ENCODE results near the gene HDAC4. TPM values are rescaled to one million over a fixed set of nuclear protein-coding genes. Genes with fewer than 3 reads are reported as not detected.

HDAC4 gene
- total and polyA plus RNA-seq, 10 of the 15 experiments (the other 5 are each of a cell fraction or from before 2014, with no cell fraction given) = 0.22 to 15.7 (median 4.8) TPM

DNA sequence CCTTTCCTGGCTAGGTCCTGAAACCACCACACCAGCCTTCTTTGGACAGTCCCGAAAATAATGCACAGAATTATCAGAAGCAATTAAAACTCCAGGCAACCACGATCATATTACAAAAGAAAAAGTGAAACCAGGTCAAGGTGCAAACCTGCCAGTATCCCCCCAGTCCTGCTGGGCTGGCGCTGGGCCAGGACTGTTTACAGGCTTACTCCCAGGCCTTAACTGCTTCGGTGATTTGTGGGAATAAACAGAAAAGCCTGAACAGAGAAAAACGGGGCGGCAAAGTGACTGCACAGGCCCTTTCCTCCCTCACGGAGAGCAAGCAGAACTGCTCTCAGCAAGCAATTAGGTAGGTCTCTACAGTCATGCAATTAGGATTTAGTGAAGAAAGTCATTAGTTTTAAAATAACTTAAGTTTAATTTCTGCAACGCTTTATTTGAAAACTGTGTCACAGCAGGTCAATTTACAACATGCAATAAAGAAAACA is 1.3 kb downstream of the HDAC4 start:
- TSS peak; percentile 79 for BruUV-seq (replicated peaks)
- H4K20me1 ChIP-seq (ENCODE audit: control insufficient read depth, insufficient read depth) = no peaks in the 10 kb centered on the region
- no peaks in the 10 kb centered on the region for H3K27me3 ChIP-seq (replicated peaks in 1 of 2; ENCODE audit: control insufficient read depth in 2 of 2, insufficient read depth in 2 of 2, low read length in 1 of 2)
- H3K4me1 ChIP-seq (ENCODE audit: control insufficient read depth, insufficient read depth, low read length) = peaks cover 5% of the 10 kb centered on the region; the same call in 1 of the 2 replicates
- intact Hi-C loops (cut with micrococcal nuclease; ENCODE audit: unreplicated experiment) = loop anchor here (5.0 kb wide), 2 partner anchors 257 to 362 kb away; no protein-coding TSS in a partner anchor
- ChIA-PET CTCF (interaction anchor here (1.4 to 1.9 kb wide), 2 partner anchors 30 to 132 kb away, joined by 3 to 7 read pairs; no protein-coding TSS in a partner anchor), SMC1A (ENCODE audit: uncharacterized antibody, unreplicated experiment) (interaction anchor here (0.8 to 3.3 kb wide), 6 partner anchors 9 to 131 kb away, joined by 3 to 16 read pairs (median 4); no protein-coding TSS in a partner anchor), POLR2A (interaction anchor here (0.7 kb wide), 1 partner anchor 18 kb away, joined by 4 read pairs; no protein-coding TSS in a partner anchor), RAD21 (ENCODE audit: unreplicated experiment) (interaction anchor here (1.3 to 3.2 kb wide), 2 partner anchors 18 to 132 kb away, joined by 5 to 10 read pairs; no protein-coding TSS in a partner anchor)
- H3K4me2 ChIP-seq (ENCODE audit: control insufficient read depth, insufficient read depth) = peak overlapping the region; percentile 86
- no peak overlapping the region; the same call in none of the 2 replicates for H2AFZ ChIP-seq (ENCODE audit: control insufficient read depth, low read depth, low read length)
- no peaks in the 10 kb centered on the region for H3K9me3 ChIP-seq (replicated peaks; ENCODE audit: control insufficient read depth, insufficient read depth, low read length)
- no peaks in the 10 kb centered on the region for H3K36me3 ChIP-seq (ENCODE audit: control insufficient read depth in 2 of 2, insufficient read depth in 2 of 2, low read length in 1 of 2)
- TF ChIP-seq RAD51 (IDR thresholded peaks at IDR 0.05) (no peak), SMAD1 (IDR thresholded peaks at IDR 0.05; ENCODE audit: low read depth, partially characterized antibody) (peak; percentile 71)
- FAIRE-seq = no peak
- 0 out of 2 replicates have a peak, but pooled peaks cover 2% of the 10 kb centered on the region for H3K79me2 ChIP-seq (ENCODE audit: control insufficient read depth, insufficient read depth, low read length)
- H3K9ac ChIP-seq (ENCODE audit: control insufficient read depth, insufficient read depth, low read length) = peak overlapping the region; percentile 53; the same call in 1 of the 2 replicates
- H3K4me3 ChIP-seq = peak overlapping the region; percentile 75
- no peak for DNase-seq (ENCODE audit: low read depth, low spot score)
- ATAC-seq = no peak
- WGBS (ENCODE audit: insufficient coverage, insufficient replicate concordance, low lambda C conversion rate, missing lambda C conversion rate) = 15% methylated on average over 8 of the region's 8 CpGs
- no peak overlapping the region for H3K27ac ChIP-seq (ENCODE audit: control insufficient read depth, insufficient read depth)
- in situ Hi-C loops (cut with MboI) = no loop called here

DNA sequence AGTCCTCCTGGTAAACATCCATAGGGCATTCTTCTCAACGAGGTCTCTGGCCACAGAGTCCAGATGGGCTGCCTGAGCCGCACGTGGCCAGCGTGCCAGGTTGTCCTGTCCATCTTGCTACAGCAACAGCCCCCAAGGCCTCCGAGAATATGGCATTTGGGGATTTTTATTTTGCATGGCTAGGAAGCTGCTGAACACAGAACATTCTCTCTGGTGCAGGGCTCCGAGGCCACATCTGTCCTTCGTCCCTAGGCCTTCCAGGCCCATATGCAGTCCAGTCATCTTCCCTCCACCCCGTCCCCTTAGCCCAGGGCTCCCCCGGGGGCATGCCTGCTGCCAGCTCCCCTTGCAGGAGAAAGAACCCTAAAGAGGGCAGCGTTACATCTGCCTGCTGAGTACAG is 2.3 kb downstream of the HDAC4 start:
- H3K9ac ChIP-seq (ENCODE audit: control insufficient read depth, insufficient read depth, low read length) = no peak overlapping the region
- DNase-seq (ENCODE audit: low read depth, low spot score) = no peak
- TF ChIP-seq TARDBP (IDR thresholded peaks at IDR 0.05; ENCODE audit: borderline replicate concordance) (no peak), RUNX3 (IDR thresholded peaks at IDR 0.05; ENCODE audit: low read length) (no peak), MEF2B (IDR thresholded peaks at IDR 0.05; ENCODE audit: partially characterized antibody, poor library complexity, severe bottlenecking) (no peak), BCL11A (IDR thresholded peaks at IDR 0.05; ENCODE audit: low read depth, low read length) (no peak), BHLHE40 (IDR thresholded peaks at IDR 0.05; ENCODE audit: borderline replicate concordance in 1 of 2, low read depth in 2 of 2, low read length in 1 of 2) (no peak), NFYB (IDR thresholded peaks at IDR 0.05; ENCODE audit: insufficient read depth, low read depth, low read length) (no peak)
- TF ChIP-seq, protein P1, sequence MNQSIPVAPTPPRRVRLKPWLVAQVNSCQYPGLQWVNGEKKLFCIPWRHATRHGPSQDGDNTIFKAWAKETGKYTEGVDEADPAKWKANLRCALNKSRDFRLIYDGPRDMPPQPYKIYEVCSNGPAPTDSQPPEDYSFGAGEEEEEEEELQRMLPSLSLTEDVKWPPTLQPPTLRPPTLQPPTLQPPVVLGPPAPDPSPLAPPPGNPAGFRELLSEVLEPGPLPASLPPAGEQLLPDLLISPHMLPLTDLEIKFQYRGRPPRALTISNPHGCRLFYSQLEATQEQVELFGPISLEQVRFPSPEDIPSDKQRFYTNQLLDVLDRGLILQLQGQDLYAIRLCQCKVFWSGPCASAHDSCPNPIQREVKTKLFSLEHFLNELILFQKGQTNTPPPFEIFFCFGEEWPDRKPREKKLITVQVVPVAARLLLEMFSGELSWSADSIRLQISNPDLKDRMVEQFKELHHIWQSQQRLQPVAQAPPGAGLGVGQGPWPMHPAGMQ (IDR thresholded peaks at IDR 0.05; ENCODE audit: borderline replicate concordance) = no peak
- TF ChIP-seq, protein P2, sequence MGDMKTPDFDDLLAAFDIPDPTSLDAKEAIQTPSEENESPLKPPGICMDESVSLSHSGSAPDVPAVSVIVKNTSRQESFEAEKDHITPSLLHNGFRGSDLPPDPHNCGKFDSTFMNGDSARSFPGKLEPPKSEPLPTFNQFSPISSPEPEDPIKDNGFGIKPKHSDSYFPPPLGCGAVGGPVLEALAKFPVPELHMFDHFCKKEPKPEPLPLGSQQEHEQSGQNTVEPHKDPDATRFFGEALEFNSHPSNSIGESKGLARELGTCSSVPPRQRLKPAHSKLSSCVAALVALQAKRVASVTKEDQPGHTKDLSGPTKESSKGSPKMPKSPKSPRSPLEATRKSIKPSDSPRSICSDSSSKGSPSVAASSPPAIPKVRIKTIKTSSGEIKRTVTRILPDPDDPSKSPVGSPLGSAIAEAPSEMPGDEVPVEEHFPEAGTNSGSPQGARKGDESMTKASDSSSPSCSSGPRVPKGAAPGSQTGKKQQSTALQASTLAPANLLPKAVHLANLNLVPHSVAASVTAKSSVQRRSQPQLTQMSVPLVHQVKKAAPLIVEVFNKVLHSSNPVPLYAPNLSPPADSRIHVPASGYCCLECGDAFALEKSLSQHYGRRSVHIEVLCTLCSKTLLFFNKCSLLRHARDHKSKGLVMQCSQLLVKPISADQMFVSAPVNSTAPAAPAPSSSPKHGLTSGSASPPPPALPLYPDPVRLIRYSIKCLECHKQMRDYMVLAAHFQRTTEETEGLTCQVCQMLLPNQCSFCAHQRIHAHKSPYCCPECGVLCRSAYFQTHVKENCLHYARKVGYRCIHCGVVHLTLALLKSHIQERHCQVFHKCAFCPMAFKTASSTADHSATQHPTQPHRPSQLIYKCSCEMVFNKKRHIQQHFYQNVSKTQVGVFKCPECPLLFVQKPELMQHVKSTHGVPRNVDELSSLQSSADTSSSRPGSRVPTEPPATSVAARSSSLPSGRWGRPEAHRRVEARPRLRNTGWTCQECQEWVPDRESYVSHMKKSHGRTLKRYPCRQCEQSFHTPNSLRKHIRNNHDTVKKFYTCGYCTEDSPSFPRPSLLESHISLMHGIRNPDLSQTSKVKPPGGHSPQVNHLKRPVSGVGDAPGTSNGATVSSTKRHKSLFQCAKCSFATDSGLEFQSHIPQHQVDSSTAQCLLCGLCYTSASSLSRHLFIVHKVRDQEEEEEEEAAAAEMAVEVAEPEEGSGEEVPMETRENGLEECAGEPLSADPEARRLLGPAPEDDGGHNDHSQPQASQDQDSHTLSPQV (IDR thresholded peaks at IDR 0.05) = no peak

More for the DNA sequence above, 2.3 kb downstream of the HDAC4 start:
- no peak for ATAC-seq
- Histone ChIP-seq H3K27ac (ENCODE audit: control insufficient read depth, insufficient read depth) (no peak overlapping the region), H3K4me2 (ENCODE audit: control insufficient read depth, insufficient read depth) (no peak overlapping the region; the same call in 1 of the 2 replicates), H3K4me3 (no peak overlapping the region), H3K4me1 (ENCODE audit: control insufficient read depth, insufficient read depth, low read length) (peaks cover 5% of the 10 kb centered on the region; the same call in 1 of the 2 replicates), H3K36me3 (ENCODE audit: control insufficient read depth in 2 of 2, insufficient read depth in 2 of 2, low read length in 1 of 2) (no peaks in the 10 kb centered on the region), H3K9me3 (replicated peaks; ENCODE audit: control insufficient read depth, insufficient read depth, low read length) (no peaks in the 10 kb centered on the region), H4K20me1 (ENCODE audit: control insufficient read depth, insufficient read depth) (no peaks in the 10 kb centered on the region), H3K79me2 (ENCODE audit: control insufficient read depth, insufficient read depth, low read length) (0 out of 2 replicates have a peak, but pooled peaks cover 2% of the 10 kb centered on the region), H2AFZ (ENCODE audit: control insufficient read depth, low read depth, low read length) (no peak overlapping the region), H3K27me3 (replicated peaks in 1 of 2; ENCODE audit: control insufficient read depth in 2 of 2, insufficient read depth in 2 of 2, low read length in 1 of 2) (no peaks in the 10 kb centered on the region)
- 89% methylated on average over 10 of the region's 10 CpGs for WGBS (ENCODE audit: insufficient coverage, insufficient replicate concordance, low lambda C conversion rate, missing lambda C conversion rate)
- BruUV-seq (replicated peaks) = no TSS peak
- ChIA-PET POLR2A (interaction anchor here (0.6 kb wide), 1 partner anchor 10 kb away, joined by 3 read pairs; no protein-coding TSS in a partner anchor), SMC1A (ENCODE audit: uncharacterized antibody, unreplicated experiment) (interaction anchor here (0.7 to 3.3 kb wide), 7 partner anchors 9 to 130 kb away, joined by 3 to 16 read pairs (median 4); no protein-coding TSS in a partner anchor), RAD21 (ENCODE audit: unreplicated experiment) (interaction anchor here (1.3 to 3.2 kb wide), 2 partner anchors 17 to 131 kb away, joined by 5 to 10 read pairs; no protein-coding TSS in a partner anchor), CTCF (interaction anchor here (0.6 to 1.9 kb wide), 5 partner anchors 30 to 254 kb away, joined by 3 to 7 read pairs (median 3); no protein-coding TSS in a partner anchor)
- intact Hi-C loops (cut with micrococcal nuclease; ENCODE audit: unreplicated experiment) = loop anchor here (5.0 kb wide), 2 partner anchors 256 to 361 kb away; no protein-coding TSS in a partner anchor
- in situ Hi-C loops (cut with MboI) = no loop called here
- FAIRE-seq = no peak

Data from GM12878 (cell line).